Endothelial cell of umbilical vein (primary cell): ENCODE measurements around the gene RGS18. TPM values are rescaled to one million over a fixed set of nuclear protein-coding genes. Genes with fewer than 3 reads are reported as not detected.

ENCODE experiments used
- BruUV-seq: library from RNA; stranded (reverse); fragments of 400-500 nt; replicated peaks from 2 replicates; lab custom pipeline; 2021; lab: Mats Ljungman, UMichigan
- CTCF ChIA-PET: fragments of 300-600, 350-600 bp; sonication (Branson Sonifier 250); formaldehyde crosslinking; loops from one replicate; lab custom pipeline; 2021; ENCODE audit warnings: antibody characterized with exemption, inconsistent platforms; lab: Charles Lee
- POLR2A ChIA-PET: fragments of 300-600, 350-600 bp; sonication (Branson Sonifier 250); formaldehyde crosslinking; loops from one replicate; lab custom pipeline; 2021; ENCODE audit warnings: antibody characterized with exemption, inconsistent platforms; lab: Charles Lee
- DNase-seq: peaks from one replicate; pipeline ENCODE4 v3.0.0-alpha.2; 2011; ENCODE audit warnings: low read depth, low spot score
- FAIRE-seq: peaks from 2 replicates; lab custom pipeline; 2011; peaks lifted over from hg19 to GRCh38; lab: Jason Lieb, UNC
- H2AFZ ChIP-seq: 2 replicates; pipeline ENCODE4 v1.6.0; 2012; ENCODE audit warnings: low read depth, low read length, control low read depth, inconsistent platforms
- H3K27ac ChIP-seq: 2 replicates; pipeline ENCODE4 v1.5.1; 2011; ENCODE audit warnings: low read depth, mild to moderate bottlenecking, control low read depth, low read length, moderate library complexity; ENCODE audit not compliant: insufficient read depth
- H3K27me3 ChIP-seq, 2 experiments: 2 replicates each; pipeline versions ENCODE4 v1.6.0 to v1.6.1; 2011; ENCODE audit warnings: low read length in 2 of 2, mixed read lengths in 1 of 2; ENCODE audit not compliant: control insufficient read depth in 2 of 2, insufficient read depth in 2 of 2
- H3K36me3 ChIP-seq, 2 experiments: 2 replicates in 1 of 2; 3 replicates in 1 of 2; pipeline ENCODE4 v1.5.1; 2011; ENCODE audit warnings: low read length in 2 of 2, mild to moderate bottlenecking in 1 of 2, moderate library complexity in 1 of 2; ENCODE audit not compliant: control insufficient read depth in 2 of 2, insufficient read depth in 2 of 2; ENCODE audit errors: extremely low read depth in 1 of 2
- H3K4me1 ChIP-seq: 3 replicates; pipeline ENCODE4 v1.5.1; 2011; ENCODE audit warnings: mild to moderate bottlenecking, low read length; ENCODE audit not compliant: control insufficient read depth, insufficient read depth; ENCODE audit errors: extremely low read depth
- H3K4me2 ChIP-seq: 2 replicates; pipeline ENCODE4 v1.6.1; 2011; ENCODE audit warnings: low read length, control low read depth, mixed read lengths; ENCODE audit not compliant: insufficient read depth
- H3K4me3 ChIP-seq, 3 experiments: fragments of 200-600 bp in 1 of 3; sonication (generic), shearing (Covaris generic) in 1 of 3; replicated peaks in 1 of 3; 2 replicates each; pipeline ENCODE4 v1.5.1; 2011 to 2016; ENCODE audit warnings: control low read depth in 3 of 3, low read length in 3 of 3, mild to moderate bottlenecking in 2 of 3, inconsistent platforms in 1 of 3, low read depth in 1 of 3, moderate library complexity in 1 of 3; ENCODE audit not compliant: insufficient read depth in 1 of 3
- H3K79me2 ChIP-seq: 2 replicates; pipeline ENCODE4 v1.6.0; 2012; ENCODE audit warnings: low read length, inconsistent platforms; ENCODE audit not compliant: control insufficient read depth, insufficient read depth
- H3K9ac ChIP-seq: replicated peaks from 2 replicates; pipeline ENCODE3; 2011; ENCODE audit warnings: low read length, control low read depth; ENCODE audit not compliant: insufficient read depth; ENCODE audit errors: extremely low read depth
- H3K9me1 ChIP-seq: replicated peaks from 3 replicates; pipeline ENCODE4 v1.6.0; 2011; ENCODE audit warnings: mild to moderate bottlenecking, low read length; ENCODE audit not compliant: control insufficient read depth, insufficient read depth; ENCODE audit errors: extremely low read depth
- H3K9me3 ChIP-seq: replicated peaks from 2 replicates; pipeline ENCODE4 v1.5.1; 2012; ENCODE audit warnings: low read length, inconsistent platforms; ENCODE audit not compliant: control insufficient read depth, insufficient read depth
- H4K20me1 ChIP-seq: replicated peaks from 2 replicates; pipeline ENCODE3; 2011; ENCODE audit warnings: mild to moderate bottlenecking, low read length; ENCODE audit not compliant: control insufficient read depth, insufficient read depth; ENCODE audit errors: extremely low read depth
- CTCF ChIP-seq, 2 donors: IDR thresholded peaks; 1 replicate in 1 of 2; 2 replicates in 1 of 2; pipeline ENCODE4 v1.5.1; 2011; ENCODE audit warnings: low read length in 2 of 2, mild to moderate bottlenecking in 2 of 2, moderate library complexity in 2 of 2, control low read depth in 1 of 2, inconsistent platforms in 1 of 2, low read depth in 1 of 2; ENCODE audit not compliant: insufficient read depth in 1 of 2; ENCODE audit errors: extremely low read depth in 1 of 2
- EZH2 ChIP-seq: IDR thresholded peaks from 2 replicates; pipeline ENCODE4 v1.6.1; 2012; ENCODE audit warnings: borderline replicate concordance, low read depth, mild to moderate bottlenecking, moderate library complexity, low read length, inconsistent platforms; ENCODE audit not compliant: severe bottlenecking
- FOS ChIP-seq: IDR thresholded peaks from 2 replicates; pipeline ENCODE4 v1.6.1; 2011; ENCODE audit warnings: mild to moderate bottlenecking, low read length, moderate library complexity, borderline replicate concordance; ENCODE audit not compliant: insufficient read depth
- GATA2 ChIP-seq: IDR thresholded peaks from 2 replicates; pipeline ENCODE4 v1.7.0; 2011; ENCODE audit warnings: low read depth, mild to moderate bottlenecking, moderate library complexity, mixed read lengths, low read length; ENCODE audit not compliant: insufficient read length, insufficient read depth
- JUN ChIP-seq: IDR thresholded peaks from 2 replicates; pipeline ENCODE4 v1.6.1; 2011; ENCODE audit warnings: borderline replicate concordance, low read depth; ENCODE audit not compliant: insufficient read length, insufficient read depth
- MAX ChIP-seq: IDR thresholded peaks from 2 replicates; pipeline ENCODE4 v1.6.1; 2011; ENCODE audit not compliant: insufficient read depth, insufficient read length
- MYC ChIP-seq: IDR thresholded peaks from one replicate; pipeline ENCODE4 v1.6.1; 2011; ENCODE audit warnings: mild to moderate bottlenecking, low read depth, low read length
- POLR2A ChIP-seq: IDR thresholded peaks from 2 replicates; pipeline ENCODE4 v1.6.1; 2012; ENCODE audit warnings: low read depth, mild to moderate bottlenecking, control low read depth, low read length
- POLR2AphosphoS5 ChIP-seq: IDR thresholded peaks from 2 replicates; pipeline ENCODE4 v1.6.1; 2012; ENCODE audit warnings: low read depth, mild to moderate bottlenecking, control low read depth, low read length, moderate library complexity; ENCODE audit not compliant: insufficient read depth
- dilution Hi-C: fragments of 300-500 bp; cut with MboI; formaldehyde crosslinking; loops from one replicate; pipeline ENCODE4 v1.15.0; 2019; ENCODE audit warnings: low sequenced_read_pairs; ENCODE audit not compliant: extremely low pct_ligation_motif_present
- intact Hi-C: fragments of 100-400 bp; cut with micrococcal nuclease; formaldehyde crosslinking; loops from one replicate; pipeline ENCODE4 v1.10.0; 2022
- polyA plus RNA-seq, 4 experiments: library from polyadenylated mRNA; depleted of rRNA in 3 of 4; stranded (reverse) in 3 of 4; unstranded in 1 of 4; fragments of >200 nt; gene quantifications; 2 replicates each; pipeline versions ENCODE4 v1.2.1 to v1.2.3, GENCODE V29; 2011 to 2012; ENCODE audit warnings: missing spikeins in 1 of 4
- total RNA-seq: library from RNA; stranded (reverse); gene quantifications from 2 replicates; pipeline ENCODE4 v1.2.3, GENCODE V29; 2021

RGS18 gene
- total and polyA plus RNA-seq, 2 donors (not counting 3 experiments of a cell fraction or from before 2014, with no cell fraction given) = not detected

GRCh38 chr1:192122668-192123067 lies 35.6 kb upstream of the RGS18 start:
- H3K4me1 ChIP-seq = peaks cover 12% of the 10 kb centered on the region
- no TSS peak for BruUV-seq
- no peaks in the 10 kb centered on the region for H3K27me3 ChIP-seq
- H3K4me2 ChIP-seq = no peak overlapping the region
- no peak overlapping the region for H3K4me3 ChIP-seq
- POLR2A ChIA-PET = no interaction called here
- no peaks in the 10 kb centered on the region for H3K36me3 ChIP-seq
- no peaks in the 10 kb centered on the region for H4K20me1 ChIP-seq
- FAIRE-seq = no peak
- no peak for DNase-seq
- H2AFZ ChIP-seq = no peak overlapping the region
- no peaks in the 10 kb centered on the region for H3K9me3 ChIP-seq
- H3K9ac ChIP-seq = no peak overlapping the region
- dilution Hi-C loops (no loop called here), intact Hi-C loops (loop anchor here (1.0 kb wide), 1 partner anchor 17 kb away; no protein-coding TSS in a partner anchor)
- CTCF ChIA-PET = no interaction called here
- H3K9me1 ChIP-seq = no peaks in the 10 kb centered on the region
- TF ChIP-seq JUN (no peak), POLR2A (no peak), POLR2AphosphoS5 (no peak), GATA2 (no peak), CTCF (IDR thresholded peaks at IDR 0.05; ENCODE audit: extremely low read depth in 1 of 2, insufficient read depth in 1 of 2, low read depth in 1 of 2, low read length in 2 of 2) (no peak), FOS (no peak), EZH2 (no peak), MAX (no peak), MYC (no peak)
- no peak overlapping the region for H3K27ac ChIP-seq
- H3K79me2 ChIP-seq = no peaks in the 10 kb centered on the region
